Nucleus accumbens (tissue), 56 donors: ENCODE results near the gene PHACTR1.

ENCODE experiments used
- DNase-seq, 56 donors: peaks; one replicate each; lab custom pipeline; 2025; lab: John Stamatoyannopoulos, UW

PHACTR1 gene

GRCh38 chr6:13048113-13048512 lies 331.5 kb downstream of the PHACTR1 start:
- DNase-seq, result peak in 1 of 56 donors; percentile 7

GRCh38 chr6:13049666-13050254 lies 333.2 kb downstream of the PHACTR1 start:
- DNase-seq, result no peak

GRCh38 chr6:13053006-13053461 lies 336.5 kb downstream of the PHACTR1 start:
- no peak for DNase-seq

- no peak for DNase-seq
Measured at GRCh38 chr6:13058051-13058450, 341.5 kb downstream of the PHACTR1 start.

GRCh38 chr6:13059026-13059425 lies 342.5 kb downstream of the PHACTR1 start:
- no peak for DNase-seq

- no peak for DNase-seq
Measured at GRCh38 chr6:13063300-13063918, 346.8 kb downstream of the PHACTR1 start.

- no peak for DNase-seq
Measured at GRCh38 chr6:13065581-13065980, 349.0 kb downstream of the PHACTR1 start.

GRCh38 chr6:13066050-13066449 lies 349.5 kb downstream of the PHACTR1 start:
- no peak for DNase-seq

- DNase-seq, result no peak
Measured at GRCh38 chr6:13066820-13067219, 350.3 kb downstream of the PHACTR1 start.

- no peak for DNase-seq
Measured at GRCh38 chr6:13068586-13069210, 352.1 kb downstream of the PHACTR1 start.

- no peak for DNase-seq
Measured at GRCh38 chr6:13071550-13072345, 355.2 kb downstream of the PHACTR1 start.

GRCh38 chr6:13072686-13073347 lies 356.2 kb downstream of the PHACTR1 start:
- DNase-seq, result no peak

GRCh38 chr6:13074415-13075140 lies 358.0 kb downstream of the PHACTR1 start:
- no peak for DNase-seq

- DNase-seq, result no peak
Measured at GRCh38 chr6:13075141-13075845, 358.7 kb downstream of the PHACTR1 start.

- no peak for DNase-seq
Measured at GRCh38 chr6:13076575-13076974, 360.0 kb downstream of the PHACTR1 start.

GRCh38 chr6:13077117-13077516 lies 360.6 kb downstream of the PHACTR1 start:
- DNase-seq, result no peak

- DNase-seq, result no peak
Measured at GRCh38 chr6:13079096-13079723, 362.6 kb downstream of the PHACTR1 start.

GRCh38 chr6:13080462-13081188 lies 364.1 kb downstream of the PHACTR1 start:
- DNase-seq, result no peak
